Nucleus accumbens (tissue), 56 donors: ENCODE data around the gene ENOX1.
A peak's percentile ranks its signal among the peaks of the same experiment; 100 is the strongest.

ENCODE experiments used
- DNase-seq, 56 donors: peaks; one replicate each; lab custom pipeline; 2025; lab: John Stamatoyannopoulos, UW

Gene ENOX1

GRCh38 chr13:43333176-43333575 is 453.6 kb downstream of the ENOX1 start:
- DNase-seq = no peak

- DNase-seq = peak in 42 of 56 donors; percentile 8 to 78 (median 38)
Measured at GRCh38 chr13:43331672-43332071, 455.1 kb downstream of the ENOX1 start.

- peak in 1 of 56 donors; percentile 32 for DNase-seq
Measured at GRCh38 chr13:43329702-43330101, 457.1 kb downstream of the ENOX1 start.

GRCh38 chr13:43328907-43329306 is 457.9 kb downstream of the ENOX1 start:
- no peak for DNase-seq

- peak in 35 of 56 donors; percentile 12 to 65 (median 38) for DNase-seq
Measured at GRCh38 chr13:43326100-43326499, 460.7 kb downstream of the ENOX1 start.

GRCh38 chr13:43325636-43326035 is 461.1 kb downstream of the ENOX1 start:
- DNase-seq = no peak

- no peak for DNase-seq
Measured at GRCh38 chr13:43324129-43324528, 462.6 kb downstream of the ENOX1 start.

- DNase-seq = no peak
Measured at GRCh38 chr13:43319617-43320444, 466.9 kb downstream of the ENOX1 start.

GRCh38 chr13:43316946-43317353 is 469.8 kb downstream of the ENOX1 start:
- DNase-seq = peak in 36 of 56 donors; percentile 4 to 60 (median 23)

- no peak for DNase-seq
Measured at GRCh38 chr13:43316281-43316680, 470.5 kb downstream of the ENOX1 start.

- DNase-seq = no peak
Measured at GRCh38 chr13:43315522-43315921, 471.2 kb downstream of the ENOX1 start.

GRCh38 chr13:43309311-43309710 is 477.5 kb downstream of the ENOX1 start:
- no peak for DNase-seq

- peak in 29 of 56 donors; percentile 1 to 73 (median 24) for DNase-seq
Measured at GRCh38 chr13:43307921-43308433, 478.8 kb downstream of the ENOX1 start.

- peak in 1 of 56 donors; percentile 19 for DNase-seq
Measured at GRCh38 chr13:43307221-43307920, 479.4 kb downstream of the ENOX1 start.

- no peak for DNase-seq
Measured at GRCh38 chr13:43306372-43306771, 480.4 kb downstream of the ENOX1 start.

- no peak for DNase-seq
Measured at GRCh38 chr13:43305416-43305815, 481.4 kb downstream of the ENOX1 start.

GRCh38 chr13:43304945-43305344 is 481.8 kb downstream of the ENOX1 start:
- peak in 2 of 56 donors; percentile 6 to 19 for DNase-seq

- no peak for DNase-seq
Measured at GRCh38 chr13:43304449-43304848, 482.3 kb downstream of the ENOX1 start.

GRCh38 chr13:43303033-43303729 is 483.6 kb downstream of the ENOX1 start:
- DNase-seq = peak in 46 of 56 donors; percentile 7 to 71 (median 40)

- DNase-seq = no peak
Measured at GRCh38 chr13:43301346-43301969, 485.3 kb downstream of the ENOX1 start.
